A549 (cell line): ENCODE data around the gene ADSL. TPM values are rescaled to one million over a fixed set of nuclear protein-coding genes. Genes with fewer than 3 reads are reported as not detected.

ENCODE experiments used
- ATAC-seq, 2 experiments: fragments of 200-7000 bp in 1 of 2; fragments of >200 bp in 1 of 2; cut with Nextera tagmentation in 1 of 2; cut with Tn5 transposase in 1 of 2; 3 replicates each; pipeline versions ENCODE4 v1.8.0 to v1.9.1; 2018 to 2020; ENCODE audit warnings: mild to moderate bottlenecking in 1 of 2, moderate library complexity in 1 of 2
- CTCF ChIA-PET: fragments of 300-600 bp; sonication (Branson Sonifier 250); formaldehyde crosslinking; extraction: SDS; loops from one replicate; lab custom pipeline; 2021; ENCODE audit warnings: antibody characterized with exemption, inconsistent platforms; lab: Yijun Ruan, JAX
- POLR2A ChIA-PET: fragments of 350-600 bp; formaldehyde crosslinking; extraction: SDS; loops from one replicate; lab custom pipeline; 2021; ENCODE audit warnings: antibody characterized with exemption, inconsistent platforms; lab: Yijun Ruan, JAX
- DNase-seq, 2 experiments: peaks; one replicate each; pipeline versions ENCODE4 v3.0.0 to v3.0.0-alpha.2; 2011 to 2016; ENCODE audit warnings: low read depth in 1 of 2, low spot score in 1 of 2
- FAIRE-seq: peaks from 2 replicates; lab custom pipeline; 2011; peaks lifted over from hg19 to GRCh38; lab: Jason Lieb, UNC
- H3K27ac ChIP-seq, 2 experiments: fragments of >200 bp; sonication (Bioruptor Twin); formaldehyde crosslinking; 3 replicates each; pipeline ENCODE4 v1.5.1; 2016 to 2017
- H3K4me1 ChIP-seq: fragments of >200 bp; sonication (Bioruptor Twin); formaldehyde crosslinking; 3 replicates; pipeline ENCODE4 v1.6.1; 2016
- H3K4me2 ChIP-seq: fragments of >200 bp; sonication (Bioruptor Twin); formaldehyde crosslinking; 3 replicates; pipeline ENCODE4 v1.6.1; 2016
- H3K4me3 ChIP-seq: fragments of >200 bp; sonication (Bioruptor Twin); formaldehyde crosslinking; 3 replicates; pipeline ENCODE4 v1.5.1; 2016
- H3K9me3 ChIP-seq: fragments of >200 bp; sonication (Bioruptor Twin); formaldehyde crosslinking; 3 replicates; pipeline ENCODE4 v1.6.1; 2016
- BCL3 ChIP-seq: fragments of >200 bp; sonication (Bioruptor Twin); formaldehyde crosslinking; IDR thresholded peaks from 3 replicates; pipeline ENCODE4 v1.6.1; 2016
- EP300 ChIP-seq, 2 experiments: fragments of >200 bp; sonication (Bioruptor Twin); formaldehyde crosslinking; IDR thresholded peaks; 2 replicates in 1 of 2; 3 replicates in 1 of 2; pipeline ENCODE4 v1.6.1; 2016 to 2017
- FOSB ChIP-seq: fragments of 250-450 bp; sonication (Bioruptor Pico); IDR thresholded peaks from 2 replicates; pipeline ENCODE4 v1.5.0; 2020; ENCODE audit warnings: mild to moderate bottlenecking, moderate library complexity
- FOSL2 ChIP-seq, 2 experiments: fragments of 450-650 bp in 1 of 2; fragments of >200 bp in 1 of 2; sonication (Bioruptor Twin) in 1 of 2; formaldehyde crosslinking; IDR thresholded peaks; 2 replicates each; pipeline versions ENCODE4 v1.5.0 to v1.6.1; 2016 to 2020; ENCODE audit warnings: mild to moderate bottlenecking in 1 of 2, moderate library complexity in 1 of 2
- HDAC2 ChIP-seq: fragments of 200-600 bp; sonication (generic); IDR thresholded peaks from 2 replicates; pipeline ENCODE4 v1.6.1; 2016
- HOXB13 ChIP-seq: fragments of 250-450 bp; sonication (Bioruptor Pico); IDR thresholded peaks from 2 replicates; pipeline ENCODE4 v1.5.0; 2020; ENCODE audit warnings: low read depth, mild to moderate bottlenecking, moderate library complexity
- JUN ChIP-seq, 2 experiments: fragments of >200 bp; sonication (Bioruptor Twin); formaldehyde crosslinking; IDR thresholded peaks; 2 replicates in 1 of 2; 3 replicates in 1 of 2; pipeline ENCODE4 v1.6.1; 2016 to 2017
- JUNB ChIP-seq: fragments of >200 bp; sonication (Bioruptor Twin); formaldehyde crosslinking; IDR thresholded peaks from 2 replicates; pipeline ENCODE4 v1.6.1; 2016
- MAFK ChIP-seq: fragments of 450-650 bp; IDR thresholded peaks from 2 replicates; pipeline ENCODE4 v1.6.1; 2014; ENCODE audit not compliant: partially characterized antibody
- MAZ ChIP-seq: fragments of 150-350 bp; IDR thresholded peaks from 2 replicates; pipeline ENCODE4 v1.6.1; 2014; ENCODE audit warnings: antibody characterized with exemption, low read depth, low read length, borderline replicate concordance
- NFE2L2 ChIP-seq: fragments of 150-350 bp; conservative IDR thresholded peaks from 2 replicates; pipeline ENCODE4 v1.6.1; 2014; ENCODE audit warnings: low read length
- NPAS2 ChIP-seq: fragments of 250-450 bp; sonication (Bioruptor Pico); IDR thresholded peaks from 2 replicates; pipeline ENCODE4 v1.8.0; 2022; ENCODE audit warnings: mild to moderate bottlenecking, moderate library complexity, borderline replicate concordance
- RAD21 ChIP-seq, 2 experiments: fragments of >200 bp in 1 of 2; sonication (Bioruptor Twin) in 1 of 2; formaldehyde crosslinking in 1 of 2; IDR thresholded peaks in 1 of 2; conservative IDR thresholded peaks in 1 of 2; 2 replicates in 1 of 2; 3 replicates in 1 of 2; pipeline ENCODE4 v1.6.1; 2012 to 2018; ENCODE audit warnings: inconsistent platforms in 1 of 2
- RARB ChIP-seq: fragments of 250-450 bp; sonication (Bioruptor Pico); IDR thresholded peaks from 2 replicates; pipeline ENCODE4 v1.8.0; 2021; ENCODE audit warnings: mild to moderate bottlenecking, moderate library complexity
- RCOR1 ChIP-seq: fragments of 150-350 bp; IDR thresholded peaks from 2 replicates; pipeline ENCODE4 v1.6.1; 2014; ENCODE audit warnings: antibody characterized with exemption, low read length, low read depth
- SMC3 ChIP-seq: fragments of >200 bp; sonication (Bioruptor Twin); formaldehyde crosslinking; IDR thresholded peaks from 3 replicates; pipeline ENCODE4 v1.6.1; 2018; ENCODE audit warnings: inconsistent platforms
- SREBF2 ChIP-seq: fragments of 450-650 bp; IDR thresholded peaks from 2 replicates; pipeline ENCODE4 v1.6.1; 2014; ENCODE audit warnings: mild to moderate bottlenecking, moderate library complexity
- TFCP2L1 ChIP-seq: fragments of 250-450 bp; sonication (Bioruptor Pico); IDR thresholded peaks from 2 replicates; pipeline ENCODE4 v1.5.0; 2021; ENCODE audit warnings: mild to moderate bottlenecking
- TP53 ChIP-seq: fragments of 250-450 bp; sonication (Bioruptor Pico); IDR thresholded peaks from 2 replicates; pipeline ENCODE4 v1.5.0; 2021; ENCODE audit warnings: mild to moderate bottlenecking, moderate library complexity
- WGBS: methylation state at CpG from one replicate; pipeline ENCODE4 v1.1.6; 2017; ENCODE audit errors: missing lambda C conversion rate; 5-methylcytosine and 5-hydroxymethylcytosine counted together
- polyA plus RNA-seq, 4 experiments: library from polyadenylated mRNA; depleted of rRNA in 3 of 4; stranded (reverse); fragments of >200 nt; fragmentation: RNase III in 1 of 4; extraction: RNeasy Plus Mini Kit Qiagen cat#74134 plus additional on column Dnase treatment in 1 of 4; gene quantifications; 2 replicates in 3 of 4; 3 replicates in 1 of 4; pipeline ENCODE4 v1.2.3, GENCODE V29; 2011 to 2017
- TF ChIP-seq, protein P1 (sequence below): IDR thresholded peaks from 2 replicates; pipeline ENCODE4 v1.6.1; 2012
- TF ChIP-seq, protein P2 (sequence below): fragments of 250-450 bp; sonication (Bioruptor Pico); IDR thresholded peaks from 2 replicates; pipeline ENCODE4 v1.5.0; 2021; ENCODE audit warnings: mild to moderate bottlenecking, moderate library complexity, borderline replicate concordance
- TF ChIP-seq, protein P3 (sequence below): IDR thresholded peaks from 2 replicates; pipeline ENCODE4 v1.6.1; 2012
- TF ChIP-seq, protein P4 (sequence below): fragments of >200 bp; sonication (Bioruptor Twin); formaldehyde crosslinking; IDR thresholded peaks from 2 replicates; pipeline ENCODE4 v1.6.1; 2016
- TF ChIP-seq, protein P5 (sequence below): fragments of 150-350 bp; IDR thresholded peaks from 2 replicates; pipeline ENCODE4 v1.6.1; 2014; ENCODE audit warnings: low read depth, mild to moderate bottlenecking, low read length

ADSL gene
- polyA plus RNA-seq, 2 of the 4 experiments (the other 2 are of a cell fraction) = 85.6 to 126 TPM

GRCh38 chr22:40335358-40335757 is 10.9 kb upstream of the ADSL start (continued):
- TF ChIP-seq, protein P1, sequence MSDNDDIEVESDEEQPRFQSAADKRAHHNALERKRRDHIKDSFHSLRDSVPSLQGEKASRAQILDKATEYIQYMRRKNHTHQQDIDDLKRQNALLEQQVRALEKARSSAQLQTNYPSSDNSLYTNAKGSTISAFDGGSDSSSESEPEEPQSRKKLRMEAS = no peak
- no peak for TF ChIP-seq JUN (IDR thresholded peaks at IDR 0.05)

DNA sequence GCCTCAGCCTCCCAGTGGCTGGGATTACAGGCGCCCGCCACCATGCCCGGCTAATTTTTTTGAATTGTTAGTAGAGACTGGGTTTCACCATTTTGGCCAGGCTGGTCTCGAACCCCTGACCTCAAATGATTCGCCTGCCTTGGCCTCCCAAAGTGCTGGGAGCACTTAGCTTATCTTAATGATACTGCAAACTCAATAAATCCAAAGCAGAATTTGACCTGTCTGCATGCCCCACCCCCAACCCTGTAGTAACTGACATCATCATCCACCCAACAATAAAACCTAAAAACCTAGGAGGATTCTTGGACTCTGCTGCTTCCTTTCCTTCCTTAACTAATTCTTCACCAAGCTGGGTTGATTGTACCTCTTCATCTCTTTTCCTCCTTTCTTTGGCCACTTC is 6.3 kb upstream of the ADSL start:
- no peak for TF ChIP-seq HOXB13 (CRISPR knock-in tag)
- H3K27ac ChIP-seq = no peak overlapping the region
- ChIA-PET POLR2A (no interaction called here), CTCF (interaction anchor here (0.6 kb wide), 1 partner anchor 228 kb away, joined by 3 read pairs; no protein-coding TSS in a partner anchor)
- FAIRE-seq (no peak), DNase-seq (no peak), ATAC-seq (no peak)
- WGBS = 96% methylated on average over 5 of the region's 5 CpGs
- H3K9me3 ChIP-seq = no peaks in the 10 kb centered on the region
- 0 out of 3 replicates have a peak, but pooled peaks cover 1% of the 10 kb centered on the region for H3K4me1 ChIP-seq
- H3K4me3 ChIP-seq = no peak overlapping the region
- no peak overlapping the region for H3K4me2 ChIP-seq

- Histone ChIP-seq H3K4me3 (no peak overlapping the region), H3K4me1 (0 out of 3 replicates have a peak, but pooled peaks cover 5% of the 10 kb centered on the region), H3K4me2 (no peak overlapping the region), H3K27ac (no peak overlapping the region), H3K9me3 (no peaks in the 10 kb centered on the region)
- ChIA-PET POLR2A (no interaction called here), CTCF (no interaction called here)
- no peak for ATAC-seq
- no peak for DNase-seq
- FAIRE-seq = no peak
- 68% methylated on average over 4 of the region's 4 CpGs for WGBS
- TF ChIP-seq JUN (IDR thresholded peaks at IDR 0.05) = no peak
- no peak for TF ChIP-seq MAFK
- TF ChIP-seq TFCP2L1 = no peak
- no peak for TF ChIP-seq RCOR1
- no peak for TF ChIP-seq RAD21 (conservative IDR thresholded peaks at IDR 0.05 in 1 of 2, IDR thresholded peaks at IDR 0.05 in 1 of 2)
- no peak for TF ChIP-seq EP300 (IDR thresholded peaks at IDR 0.05)
- TF ChIP-seq TP53 = no peak
- TF ChIP-seq HDAC2 = no peak
- TF ChIP-seq SMC3 = no peak
- TF ChIP-seq RARB (CRISPR knock-in tag) = no peak
- no peak for TF ChIP-seq FOSB
- TF ChIP-seq JUNB = no peak
- TF ChIP-seq MAZ = no peak
- no peak for TF ChIP-seq SREBF2
- TF ChIP-seq, all 56 proteins: peak for 0
These were observed 4.7 kb upstream of the ADSL start for GRCh38 chr22:40341604-40342003.

DNA sequence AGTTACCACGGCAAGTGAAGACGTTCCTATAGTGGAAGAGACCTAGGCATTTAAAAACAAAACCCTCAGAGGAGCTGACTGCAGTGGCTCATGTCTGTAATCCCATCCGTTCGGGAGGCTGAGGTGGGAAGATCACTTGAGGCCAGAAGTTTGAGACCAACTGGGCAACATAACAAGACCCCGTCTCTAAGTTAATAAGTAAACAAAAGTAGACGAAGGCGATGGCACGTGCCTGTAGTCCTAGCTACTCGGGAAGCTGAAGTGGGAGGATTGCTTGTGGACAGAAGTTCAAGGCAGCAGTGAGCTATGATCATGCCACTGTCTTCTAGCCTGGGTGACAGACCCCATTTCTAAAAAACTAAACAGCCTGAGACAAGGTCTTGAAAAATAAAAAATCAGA is 3.8 kb upstream of the ADSL start:
- no peak for ATAC-seq
- CTCF ChIA-PET = no interaction called here
- WGBS = 79% methylated on average over 9 of the region's 9 CpGs
- no peak for DNase-seq
- TF ChIP-seq, protein P2, sequence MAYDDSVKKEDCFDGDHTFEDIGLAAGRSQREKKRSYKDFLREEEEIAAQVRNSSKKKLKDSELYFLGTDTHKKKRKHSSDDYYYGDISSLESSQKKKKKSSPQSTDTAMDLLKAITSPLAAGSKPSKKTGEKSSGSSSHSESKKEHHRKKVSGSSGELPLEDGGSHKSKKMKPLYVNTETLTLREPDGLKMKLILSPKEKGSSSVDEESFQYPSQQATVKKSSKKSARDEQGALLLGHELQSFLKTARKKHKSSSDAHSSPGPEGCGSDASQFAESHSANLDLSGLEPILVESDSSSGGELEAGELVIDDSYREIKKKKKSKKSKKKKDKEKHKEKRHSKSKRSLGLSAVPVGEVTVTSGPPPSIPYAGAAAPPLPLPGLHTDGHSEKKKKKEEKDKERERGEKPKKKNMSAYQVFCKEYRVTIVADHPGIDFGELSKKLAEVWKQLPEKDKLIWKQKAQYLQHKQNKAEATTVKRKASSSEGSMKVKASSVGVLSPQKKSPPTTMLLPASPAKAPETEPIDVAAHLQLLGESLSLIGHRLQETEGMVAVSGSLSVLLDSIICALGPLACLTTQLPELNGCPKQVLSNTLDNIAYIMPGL = no peak
- TF ChIP-seq, protein P3, sequence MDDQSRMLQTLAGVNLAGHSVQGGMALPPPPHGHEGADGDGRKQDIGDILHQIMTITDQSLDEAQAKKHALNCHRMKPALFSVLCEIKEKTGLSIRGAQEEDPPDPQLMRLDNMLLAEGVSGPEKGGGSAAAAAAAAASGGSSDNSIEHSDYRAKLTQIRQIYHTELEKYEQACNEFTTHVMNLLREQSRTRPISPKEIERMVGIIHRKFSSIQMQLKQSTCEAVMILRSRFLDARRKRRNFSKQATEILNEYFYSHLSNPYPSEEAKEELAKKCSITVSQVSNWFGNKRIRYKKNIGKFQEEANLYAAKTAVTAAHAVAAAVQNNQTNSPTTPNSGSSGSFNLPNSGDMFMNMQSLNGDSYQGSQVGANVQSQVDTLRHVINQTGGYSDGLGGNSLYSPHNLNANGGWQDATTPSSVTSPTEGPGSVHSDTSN = no peak
- TF ChIP-seq TP53 (no peak), BCL3 (no peak), SREBF2 (no peak), FOSL2 (IDR thresholded peaks at IDR 0.05) (no peak), FOSL2 (CRISPR knock-in tag; IDR thresholded peaks at IDR 0.05) (no peak), NPAS2 (CRISPR knock-in tag) (no peak), EP300 (IDR thresholded peaks at IDR 0.05) (no peak), JUNB (no peak), NFE2L2 (no peak), HOXB13 (CRISPR knock-in tag) (no peak), HDAC2 (no peak)
- TF ChIP-seq, protein P4, sequence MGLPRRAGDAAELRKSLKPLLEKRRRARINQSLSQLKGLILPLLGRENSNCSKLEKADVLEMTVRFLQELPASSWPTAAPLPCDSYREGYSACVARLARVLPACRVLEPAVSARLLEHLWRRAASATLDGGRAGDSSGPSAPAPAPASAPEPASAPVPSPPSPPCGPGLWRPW = no peak
- TF ChIP-seq, protein P5, sequence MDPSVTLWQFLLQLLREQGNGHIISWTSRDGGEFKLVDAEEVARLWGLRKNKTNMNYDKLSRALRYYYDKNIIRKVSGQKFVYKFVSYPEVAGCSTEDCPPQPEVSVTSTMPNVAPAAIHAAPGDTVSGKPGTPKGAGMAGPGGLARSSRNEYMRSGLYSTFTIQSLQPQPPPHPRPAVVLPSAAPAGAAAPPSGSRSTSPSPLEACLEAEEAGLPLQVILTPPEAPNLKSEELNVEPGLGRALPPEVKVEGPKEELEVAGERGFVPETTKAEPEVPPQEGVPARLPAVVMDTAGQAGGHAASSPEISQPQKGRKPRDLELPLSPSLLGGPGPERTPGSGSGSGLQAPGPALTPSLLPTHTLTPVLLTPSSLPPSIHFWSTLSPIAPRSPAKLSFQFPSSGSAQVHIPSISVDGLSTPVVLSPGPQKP = no peak
- no peak for FAIRE-seq
- H3K4me3 ChIP-seq = no peak overlapping the region
- POLR2A ChIA-PET = no interaction called here
- H3K4me1 ChIP-seq = peaks cover 5% of the 10 kb centered on the region; the same call in 1 of the 3 replicates
- H3K4me2 ChIP-seq = no peak overlapping the region
- no peaks in the 10 kb centered on the region for H3K9me3 ChIP-seq
- H3K27ac ChIP-seq = no peak overlapping the region
